DND-41 (cell line): ENCODE results near the gene MCTP2.

Source experiments
- ATAC-seq: fragments of 200-7000 bp; cut with Tn5 transposase; 3 replicates; pipeline ENCODE4 v1.9.1; 2021; ENCODE audit warnings: low read depth; ENCODE audit not compliant: insufficient read depth
- DNase-seq: peaks from one replicate; pipeline ENCODE4 v3.0.0-alpha.2; 2020
- H2AFZ ChIP-seq: 2 replicates; pipeline ENCODE4 v1.6.0; 2012; ENCODE audit warnings: low read depth, low read length
- H3K27ac ChIP-seq: 2 replicates; pipeline ENCODE4 v1.5.1; 2012; ENCODE audit warnings: low read length, inconsistent platforms
- H3K27me3 ChIP-seq: fragments of 200-600 bp; sonication (generic); 2 replicates; pipeline ENCODE4 v1.6.0; 2012; ENCODE audit warnings: low read length, mild to moderate bottlenecking, inconsistent platforms; ENCODE audit not compliant: insufficient read depth, poor library complexity
- H3K36me3 ChIP-seq: 2 replicates; pipeline ENCODE4 v1.5.1; 2012; ENCODE audit warnings: low read length, inconsistent platforms; ENCODE audit not compliant: insufficient read depth
- H3K4me1 ChIP-seq: 2 replicates; pipeline ENCODE4 v1.5.1; 2012; ENCODE audit warnings: mild to moderate bottlenecking, low read length; ENCODE audit not compliant: insufficient read depth
- H3K4me2 ChIP-seq: 2 replicates; pipeline ENCODE4 v1.6.0; 2012; ENCODE audit warnings: mild to moderate bottlenecking, moderate library complexity, low read length, inconsistent platforms; ENCODE audit not compliant: insufficient read depth
- H3K4me3 ChIP-seq, 2 experiments: fragments of 200-600 bp in 1 of 2; shearing (Covaris generic) in 1 of 2; 2 replicates each; pipeline ENCODE4 v1.5.1; 2012 to 2016; ENCODE audit warnings: inconsistent platforms in 2 of 2, low read length in 2 of 2, mild to moderate bottlenecking in 2 of 2, low read depth in 1 of 2, moderate library complexity in 1 of 2
- H3K79me2 ChIP-seq: 2 replicates; pipeline ENCODE4 v1.6.0; 2012; ENCODE audit warnings: low read length, inconsistent platforms; ENCODE audit not compliant: insufficient read depth
- H3K9ac ChIP-seq: 2 replicates; pipeline ENCODE4 v1.6.0; 2012; ENCODE audit warnings: low read depth, mild to moderate bottlenecking, inconsistent platforms, low read length, moderate library complexity
- H3K9me3 ChIP-seq: 2 replicates; pipeline ENCODE4 v1.5.1; 2012; ENCODE audit warnings: low read length, moderate library complexity, mild to moderate bottlenecking, inconsistent platforms; ENCODE audit not compliant: insufficient read depth, severe bottlenecking
- H4K20me1 ChIP-seq: 2 replicates; pipeline ENCODE4 v1.6.0; 2012; ENCODE audit warnings: low read length; ENCODE audit not compliant: insufficient read depth
- EZH2 ChIP-seq: IDR thresholded peaks from 3 replicates; pipeline ENCODE4 v1.6.1; 2012; ENCODE audit warnings: borderline replicate concordance, low read depth, mild to moderate bottlenecking, moderate library complexity, low read length, inconsistent platforms; ENCODE audit not compliant: severe bottlenecking
- TF ChIP-seq, protein P1 (sequence below): IDR thresholded peaks from 2 replicates; pipeline ENCODE4 v1.5.1; 2012; ENCODE audit warnings: borderline replicate concordance, low read length, moderate library complexity, mild to moderate bottlenecking; ENCODE audit not compliant: poor library complexity, severe bottlenecking; ENCODE audit errors: extremely low read depth

Gene MCTP2

DNA sequence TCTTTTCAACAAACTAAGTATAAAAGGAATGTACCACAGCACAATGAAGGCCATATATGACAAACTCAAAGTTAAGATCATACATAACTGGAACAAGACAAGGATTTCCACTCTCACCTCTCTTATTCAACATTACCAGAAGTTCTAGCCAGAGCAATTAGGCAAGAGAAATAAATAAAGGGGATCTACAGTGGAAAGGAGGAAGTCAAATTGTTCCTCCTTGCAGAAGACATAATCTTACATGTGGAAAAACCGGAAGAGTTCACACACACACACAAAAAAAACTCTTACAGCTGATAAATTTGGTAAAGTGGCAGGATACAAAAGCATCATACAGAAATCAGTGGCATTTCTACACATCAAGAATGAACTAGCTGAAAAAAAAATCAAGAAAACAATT is 277.9 kb downstream of the MCTP2 start:
- Histone ChIP-seq H4K20me1 (no peaks in the 10 kb centered on the region), H3K27ac (no peak overlapping the region), H3K27me3 (no peaks in the 10 kb centered on the region), H3K9me3 (no peaks in the 10 kb centered on the region), H2AFZ (no peak overlapping the region), H3K79me2 (no peaks in the 10 kb centered on the region), H3K4me2 (no peak overlapping the region), H3K4me3 (no peak overlapping the region), H3K9ac (no peak overlapping the region), H3K4me1 (no peaks in the 10 kb centered on the region), H3K36me3 (no peaks in the 10 kb centered on the region)
- TF ChIP-seq EZH2 = no peak
- TF ChIP-seq, protein P1, sequence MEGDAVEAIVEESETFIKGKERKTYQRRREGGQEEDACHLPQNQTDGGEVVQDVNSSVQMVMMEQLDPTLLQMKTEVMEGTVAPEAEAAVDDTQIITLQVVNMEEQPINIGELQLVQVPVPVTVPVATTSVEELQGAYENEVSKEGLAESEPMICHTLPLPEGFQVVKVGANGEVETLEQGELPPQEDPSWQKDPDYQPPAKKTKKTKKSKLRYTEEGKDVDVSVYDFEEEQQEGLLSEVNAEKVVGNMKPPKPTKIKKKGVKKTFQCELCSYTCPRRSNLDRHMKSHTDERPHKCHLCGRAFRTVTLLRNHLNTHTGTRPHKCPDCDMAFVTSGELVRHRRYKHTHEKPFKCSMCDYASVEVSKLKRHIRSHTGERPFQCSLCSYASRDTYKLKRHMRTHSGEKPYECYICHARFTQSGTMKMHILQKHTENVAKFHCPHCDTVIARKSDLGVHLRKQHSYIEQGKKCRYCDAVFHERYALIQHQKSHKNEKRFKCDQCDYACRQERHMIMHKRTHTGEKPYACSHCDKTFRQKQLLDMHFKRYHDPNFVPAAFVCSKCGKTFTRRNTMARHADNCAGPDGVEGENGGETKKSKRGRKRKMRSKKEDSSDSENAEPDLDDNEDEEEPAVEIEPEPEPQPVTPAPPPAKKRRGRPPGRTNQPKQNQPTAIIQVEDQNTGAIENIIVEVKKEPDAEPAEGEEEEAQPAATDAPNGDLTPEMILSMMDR = no peak
- DNase-seq (no peak), ATAC-seq (no peak)

DNA sequence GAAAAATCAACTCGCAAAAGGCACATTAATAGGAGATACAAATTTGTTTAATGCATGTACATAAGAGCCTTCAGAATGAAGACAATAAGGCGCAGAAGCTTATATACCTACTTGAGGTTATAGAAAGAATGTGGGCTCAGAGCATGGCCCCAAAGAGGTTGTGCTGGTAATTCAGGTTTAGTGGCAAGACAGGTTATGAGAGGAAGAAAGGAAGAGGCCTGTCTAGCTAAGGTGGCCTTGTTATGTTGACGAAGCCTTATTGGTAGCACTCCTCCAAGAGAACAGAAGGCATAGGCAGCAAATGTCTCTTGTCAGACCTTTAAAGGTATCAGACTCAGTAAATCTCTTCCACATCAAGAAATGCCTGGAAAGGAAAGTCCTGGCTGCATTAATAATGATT is 290.8 kb downstream of the MCTP2 start:
- no peak overlapping the region for H3K4me3 ChIP-seq
- H3K4me1 ChIP-seq = no peaks in the 10 kb centered on the region
- no peaks in the 10 kb centered on the region for H3K79me2 ChIP-seq
- peaks cover 3% of the 10 kb centered on the region for H3K27me3 ChIP-seq
- H4K20me1 ChIP-seq = no peaks in the 10 kb centered on the region
- no peak overlapping the region for H3K4me2 ChIP-seq
- H3K9ac ChIP-seq = no peak overlapping the region
- ATAC-seq = no peak
- no peaks in the 10 kb centered on the region for H3K36me3 ChIP-seq
- peaks cover 5% of the 10 kb centered on the region for H3K9me3 ChIP-seq
- no peak overlapping the region for H2AFZ ChIP-seq
- no peak for DNase-seq
- TF ChIP-seq, protein P1 = no peak
- TF ChIP-seq EZH2 = no peak
- no peak overlapping the region for H3K27ac ChIP-seq

- no peak for DNase-seq
- H3K27ac ChIP-seq = no peak overlapping the region
- no peak overlapping the region for H2AFZ ChIP-seq
- no peak for TF ChIP-seq EZH2
- TF ChIP-seq, protein P1 = no peak
- peaks cover 3% of the 10 kb centered on the region for H3K27me3 ChIP-seq
- H3K9ac ChIP-seq = no peak overlapping the region
- no peak overlapping the region for H3K4me3 ChIP-seq
- no peaks in the 10 kb centered on the region for H3K36me3 ChIP-seq
- no peaks in the 10 kb centered on the region for H4K20me1 ChIP-seq
- no peak overlapping the region for H3K4me2 ChIP-seq
- H3K9me3 ChIP-seq = no peaks in the 10 kb centered on the region
- ATAC-seq = no peak
- H3K4me1 ChIP-seq = no peaks in the 10 kb centered on the region
- H3K79me2 ChIP-seq = no peaks in the 10 kb centered on the region
These were observed 292.5 kb downstream of the MCTP2 start for GRCh38 chr15:94523873-94524272.

DNA sequence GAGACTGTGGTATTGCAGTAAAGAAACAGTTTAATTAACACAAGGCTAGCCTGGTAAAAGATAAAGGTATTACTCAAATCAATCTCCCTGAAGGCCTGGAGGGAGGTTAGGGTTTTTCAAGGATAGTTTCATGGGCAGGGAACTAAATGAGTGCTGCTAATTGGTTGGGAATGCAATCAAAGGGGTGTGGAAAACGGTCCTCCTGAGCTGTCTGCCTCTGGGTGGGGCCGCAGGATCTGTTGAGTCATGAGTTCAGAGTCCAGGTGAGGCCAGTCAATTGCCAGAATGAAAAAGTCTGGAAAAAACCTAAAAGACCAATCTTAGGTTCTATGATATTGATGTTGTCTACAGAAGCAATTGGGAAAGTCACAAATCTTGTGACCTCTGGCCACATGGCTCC is 293.2 kb downstream of the MCTP2 start:
- Histone ChIP-seq H3K9me3 (no peaks in the 10 kb centered on the region), H3K27ac (no peak overlapping the region), H4K20me1 (no peaks in the 10 kb centered on the region), H2AFZ (no peak overlapping the region), H3K4me1 (no peaks in the 10 kb centered on the region), H3K4me3 (no peak overlapping the region), H3K4me2 (no peak overlapping the region), H3K36me3 (no peaks in the 10 kb centered on the region), H3K79me2 (no peaks in the 10 kb centered on the region), H3K27me3 (peaks cover 3% of the 10 kb centered on the region), H3K9ac (no peak overlapping the region)
- DNase-seq (no peak), ATAC-seq (no peak)
- TF ChIP-seq, protein P1 = no peak
- no peak for TF ChIP-seq EZH2
